Adipocyte (in vitro differentiated cells): ENCODE results near the gene MCTP2.
A peak's percentile ranks its signal among the peaks of the same experiment; 100 is the strongest.

Experiments
- DNase-seq: peaks from one replicate; pipeline ENCODE4 v3.0.0-alpha.2; 2015; ENCODE audit warnings: low read depth
- H3K27me3 ChIP-seq: replicated peaks from 2 replicates; pipeline ENCODE4 v1.7.0; 2013; ENCODE audit warnings: mild to moderate bottlenecking, low read length, moderate library complexity; ENCODE audit not compliant: control insufficient read depth, insufficient read depth
- H3K36me3 ChIP-seq: 2 replicates; pipeline ENCODE4 v1.7.0; 2013; ENCODE audit warnings: low read length, mild to moderate bottlenecking, moderate library complexity; ENCODE audit not compliant: control insufficient read depth, insufficient read depth, severe bottlenecking
- H3K4me1 ChIP-seq: 2 replicates; pipeline ENCODE4 v1.7.0; 2013; ENCODE audit warnings: mild to moderate bottlenecking, low read length, moderate library complexity; ENCODE audit not compliant: control insufficient read depth, insufficient read depth
- H3K4me3 ChIP-seq: 2 replicates; pipeline ENCODE4 v1.7.0; 2013; ENCODE audit warnings: mild to moderate bottlenecking, low read length, moderate library complexity
- H3K9ac ChIP-seq: 2 replicates; pipeline ENCODE4 v1.7.0; 2013; ENCODE audit warnings: mild to moderate bottlenecking, low read length, moderate library complexity
- H3K9me3 ChIP-seq: 2 replicates; pipeline ENCODE4 v1.7.0; 2013; ENCODE audit warnings: mild to moderate bottlenecking, low read length, moderate library complexity; ENCODE audit not compliant: control insufficient read depth

Gene MCTP2

DNA sequence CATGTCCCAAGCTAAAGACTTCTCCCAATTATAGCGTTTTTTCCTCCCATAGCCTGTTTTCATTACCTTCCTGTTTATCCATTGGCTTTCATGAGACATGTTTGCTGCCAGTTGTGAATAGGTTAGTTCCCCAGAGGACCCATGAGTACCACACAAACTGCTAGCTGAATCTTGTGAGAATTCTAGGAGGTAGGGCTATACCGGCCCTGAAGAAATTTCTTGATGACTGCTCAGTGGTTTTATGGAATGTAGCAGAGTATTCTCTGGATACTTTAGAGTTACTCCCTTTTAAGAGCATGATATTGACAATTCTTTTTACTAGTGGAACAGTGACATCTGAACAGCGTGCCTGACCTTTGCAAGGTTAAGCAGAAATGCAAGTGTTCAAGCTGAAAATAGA is 210.4 kb downstream of the MCTP2 start:
- H3K27me3 ChIP-seq: no peaks in the 10 kb centered on the region
- DNase-seq: peak; percentile 4
- H3K4me1 ChIP-seq: no peaks in the 10 kb centered on the region
- H3K36me3 ChIP-seq: peaks cover 6% of the 10 kb centered on the region
- H3K9me3 ChIP-seq: no peaks in the 10 kb centered on the region
- no peak overlapping the region for H3K9ac ChIP-seq
- no peak overlapping the region for H3K4me3 ChIP-seq

DNA sequence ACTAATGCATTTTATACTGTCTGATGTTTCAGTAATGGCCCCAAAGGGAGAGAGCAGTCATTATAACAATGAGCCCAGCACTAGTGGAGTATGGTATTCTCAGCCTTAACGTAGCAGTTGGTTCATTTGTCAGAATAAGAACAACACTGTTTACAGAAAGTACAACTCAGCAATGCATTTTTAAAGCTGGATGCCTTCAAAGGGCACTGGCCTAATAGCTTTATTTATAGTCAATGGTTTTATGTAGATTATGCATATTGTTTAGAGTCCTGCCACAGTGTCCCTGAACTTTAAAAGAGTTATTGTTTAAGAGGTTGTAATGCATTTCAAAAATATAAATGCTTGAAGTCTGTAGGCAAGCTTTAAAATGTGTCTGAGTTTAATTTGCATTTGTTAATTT is 211.1 kb downstream of the MCTP2 start:
- no peaks in the 10 kb centered on the region for H3K27me3 ChIP-seq
- H3K9ac ChIP-seq: no peak overlapping the region
- peaks cover 6% of the 10 kb centered on the region for H3K36me3 ChIP-seq
- H3K4me3 ChIP-seq: no peak overlapping the region
- no peaks in the 10 kb centered on the region for H3K4me1 ChIP-seq
- H3K9me3 ChIP-seq: no peaks in the 10 kb centered on the region
- DNase-seq: no peak

DNA sequence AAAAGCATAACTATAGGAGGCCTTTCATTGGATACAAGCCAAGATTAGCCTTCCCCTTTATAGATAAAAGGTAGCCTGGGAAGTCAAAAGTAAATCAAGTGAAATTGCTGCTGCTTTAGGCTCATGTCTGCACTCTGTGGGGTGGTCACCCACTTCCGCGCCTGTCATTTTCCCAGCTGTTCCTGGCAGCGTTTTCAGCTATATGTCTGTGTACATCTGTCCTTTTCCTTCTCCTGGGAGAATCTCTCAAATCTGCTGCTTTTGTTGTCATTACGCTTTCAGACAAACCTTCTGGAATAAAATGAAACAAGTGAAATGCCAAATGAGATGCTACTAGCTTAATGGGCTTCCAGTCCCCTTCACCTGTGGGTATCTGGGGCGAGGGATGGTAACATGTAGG is 211.8 kb downstream of the MCTP2 start:
- Histone ChIP-seq H3K4me3 (no peak overlapping the region), H3K9me3 (no peaks in the 10 kb centered on the region), H3K36me3 (peaks cover 6% of the 10 kb centered on the region), H3K27me3 (no peaks in the 10 kb centered on the region), H3K4me1 (no peaks in the 10 kb centered on the region), H3K9ac (no peak overlapping the region)
- DNase-seq: no peak

DNA sequence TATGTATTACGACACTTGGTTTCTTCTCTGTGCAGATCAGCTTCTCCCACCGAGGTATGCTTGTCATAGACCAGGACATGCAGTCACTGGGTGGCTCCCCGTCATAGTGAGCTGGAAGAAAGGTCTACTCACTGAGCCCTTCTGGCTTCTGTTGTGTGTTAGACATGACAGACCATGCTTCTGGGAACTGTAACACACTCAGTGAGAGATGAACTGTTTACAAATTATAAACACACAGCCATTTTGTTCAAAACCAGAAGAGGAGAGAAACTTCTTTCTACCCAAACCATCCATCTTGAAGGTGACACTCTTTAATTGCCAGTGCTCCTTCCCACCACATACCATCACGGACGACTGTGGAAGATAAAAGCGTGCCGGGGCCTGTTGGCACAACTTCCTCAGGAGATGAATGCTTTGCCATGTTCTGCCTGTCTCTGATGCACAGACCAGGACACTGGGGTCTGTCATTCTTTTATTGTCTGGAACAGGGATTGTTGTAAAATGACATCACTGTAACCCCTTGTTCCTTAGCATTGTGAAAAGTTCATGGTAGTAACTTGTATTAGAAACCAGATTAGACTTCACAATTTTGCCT is 214.3 kb downstream of the MCTP2 start:
- Histone ChIP-seq H3K4me1 (no peaks in the 10 kb centered on the region), H3K9ac (no peak overlapping the region), H3K27me3 (no peaks in the 10 kb centered on the region), H3K4me3 (no peak overlapping the region), H3K36me3 (peaks cover 6% of the 10 kb centered on the region), H3K9me3 (no peaks in the 10 kb centered on the region)
- DNase-seq: no peak

DNA sequence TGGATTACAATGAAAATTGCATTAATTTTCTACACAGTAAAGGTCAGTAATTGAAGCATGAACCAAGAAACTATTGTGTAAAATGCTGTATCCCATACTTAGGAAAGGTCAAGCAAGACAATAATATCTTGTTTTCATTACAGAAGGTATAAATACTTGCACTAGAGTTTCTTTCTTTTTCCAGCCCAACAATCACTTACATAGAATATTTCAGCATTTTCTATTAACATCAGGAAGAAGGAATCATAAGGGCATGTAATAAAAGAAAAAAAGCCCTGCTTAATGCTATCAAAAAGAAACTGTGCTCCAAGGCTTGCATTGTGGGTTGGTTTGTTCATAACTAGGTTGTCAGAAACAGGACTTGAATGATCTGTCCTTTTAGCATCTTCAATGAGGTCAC is 215.1 kb downstream of the MCTP2 start:
- H3K36me3 ChIP-seq: peaks cover 6% of the 10 kb centered on the region
- no peak for DNase-seq
- no peak overlapping the region for H3K9ac ChIP-seq
- no peaks in the 10 kb centered on the region for H3K4me1 ChIP-seq
- no peak overlapping the region for H3K4me3 ChIP-seq
- no peaks in the 10 kb centered on the region for H3K27me3 ChIP-seq
- no peaks in the 10 kb centered on the region for H3K9me3 ChIP-seq

DNA sequence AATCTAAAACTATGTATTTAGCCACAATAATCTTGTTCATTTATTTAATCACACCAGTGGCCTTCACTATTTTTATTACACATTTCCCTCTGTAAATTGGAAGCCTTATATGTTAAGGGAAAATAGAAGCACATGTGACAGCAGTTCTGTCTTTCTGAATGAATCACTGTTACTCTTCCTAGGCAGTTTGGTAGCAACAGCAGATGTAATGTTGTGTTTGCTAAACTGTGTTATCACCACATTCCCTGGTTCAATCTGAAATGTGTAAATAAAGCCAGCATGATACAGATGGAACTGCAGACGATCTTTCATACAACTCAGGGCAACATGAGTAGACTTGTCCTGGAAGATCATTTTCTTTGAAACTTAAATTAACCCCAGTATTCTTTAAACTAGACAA is 220.1 kb downstream of the MCTP2 start:
- H3K36me3 ChIP-seq: peaks cover 4% of the 10 kb centered on the region
- H3K4me1 ChIP-seq: no peaks in the 10 kb centered on the region
- H3K27me3 ChIP-seq: no peaks in the 10 kb centered on the region
- no peak for DNase-seq
- H3K4me3 ChIP-seq: no peak overlapping the region
- H3K9ac ChIP-seq: no peak overlapping the region
- peaks cover 12% of the 10 kb centered on the region for H3K9me3 ChIP-seq

DNA sequence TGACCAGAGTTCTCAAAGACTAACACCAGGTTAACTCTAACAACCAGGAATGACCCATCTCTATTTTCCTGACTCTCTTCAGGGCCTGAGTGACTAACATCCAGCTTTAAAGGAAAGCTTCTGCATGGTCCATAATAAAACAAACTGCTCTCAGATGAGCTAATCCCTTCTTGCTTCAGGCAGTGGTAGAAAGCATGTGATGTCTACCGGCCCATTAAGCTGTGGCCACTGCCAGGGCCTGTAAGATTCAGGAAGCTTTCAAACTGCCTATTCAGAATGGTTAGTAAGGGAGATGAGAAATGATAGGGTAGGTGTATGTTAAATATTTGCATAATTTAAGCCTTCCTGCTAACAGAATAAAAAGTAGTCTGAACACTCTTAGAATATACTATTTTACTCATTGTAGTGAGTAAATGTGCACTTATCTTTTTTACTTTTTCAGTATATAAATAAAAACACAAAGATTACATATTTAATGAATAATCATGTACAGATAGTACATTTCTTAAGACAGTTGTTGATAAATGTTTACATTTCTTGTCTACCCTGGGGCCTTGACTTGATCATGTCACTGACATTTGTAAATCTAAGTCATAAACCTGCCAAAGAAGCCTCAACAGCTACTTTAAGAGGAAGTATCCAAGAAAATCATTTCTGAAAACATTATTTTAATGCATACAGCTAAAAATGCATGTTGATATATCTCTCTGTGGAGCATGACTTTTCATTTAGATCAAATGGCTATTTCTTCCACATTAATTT is 222.0 kb downstream of the MCTP2 start:
- Histone ChIP-seq H3K36me3 (peaks cover 9% of the 10 kb centered on the region), H3K9me3 (peaks cover 12% of the 10 kb centered on the region), H3K9ac (no peak overlapping the region), H3K4me3 (no peak overlapping the region), H3K27me3 (no peaks in the 10 kb centered on the region), H3K4me1 (no peaks in the 10 kb centered on the region)
- no peak for DNase-seq

GRCh38 chr15:94455297-94455696 is 223.9 kb downstream of the MCTP2 start:
- Histone ChIP-seq H3K36me3 (peaks cover 13% of the 10 kb centered on the region), H3K4me1 (no peaks in the 10 kb centered on the region), H3K4me3 (no peak overlapping the region), H3K9ac (no peak overlapping the region), H3K9me3 (peaks cover 12% of the 10 kb centered on the region), H3K27me3 (no peaks in the 10 kb centered on the region)
- DNase-seq: no peak

GRCh38 chr15:94456226-94456625 is 224.9 kb downstream of the MCTP2 start:
- no peak for DNase-seq
- no peak overlapping the region for H3K4me3 ChIP-seq
- H3K27me3 ChIP-seq: no peaks in the 10 kb centered on the region
- no peak overlapping the region for H3K9ac ChIP-seq
- peaks cover 12% of the 10 kb centered on the region for H3K9me3 ChIP-seq
- H3K36me3 ChIP-seq: peaks cover 13% of the 10 kb centered on the region
- H3K4me1 ChIP-seq: no peaks in the 10 kb centered on the region

GRCh38 chr15:94457661-94458060 is 226.3 kb downstream of the MCTP2 start:
- Histone ChIP-seq H3K27me3 (no peaks in the 10 kb centered on the region), H3K9ac (no peak overlapping the region), H3K4me3 (no peak overlapping the region), H3K4me1 (no peaks in the 10 kb centered on the region), H3K9me3 (peaks cover 12% of the 10 kb centered on the region), H3K36me3 (peaks cover 13% of the 10 kb centered on the region)
- no peak for DNase-seq

- no peaks in the 10 kb centered on the region for H3K9me3 ChIP-seq
- H3K4me3 ChIP-seq: no peak overlapping the region
- H3K4me1 ChIP-seq: no peaks in the 10 kb centered on the region
- DNase-seq: no peak
- H3K9ac ChIP-seq: no peak overlapping the region
- peaks cover 9% of the 10 kb centered on the region for H3K36me3 ChIP-seq
- H3K27me3 ChIP-seq: no peaks in the 10 kb centered on the region
Measured at GRCh38 chr15:94460624-94461023, 229.3 kb downstream of the MCTP2 start.

DNA sequence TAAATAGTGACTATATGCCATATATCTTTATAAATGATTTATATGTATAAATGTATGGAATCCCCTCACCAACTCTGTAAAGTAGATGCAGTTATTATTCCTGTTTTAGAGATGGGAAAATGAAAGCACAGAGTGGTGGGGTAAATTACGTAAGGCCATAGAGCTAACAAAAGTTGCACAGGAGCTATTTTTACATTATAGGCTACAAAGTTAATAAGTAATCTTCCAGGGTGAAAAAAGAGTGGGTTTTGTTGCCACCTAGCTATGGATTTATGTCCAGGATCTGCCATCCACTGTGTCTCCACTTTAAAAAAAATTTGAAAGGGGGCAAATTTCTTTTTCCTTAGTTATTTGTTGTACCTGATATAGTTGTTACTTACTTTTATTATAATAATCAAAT is 235.7 kb downstream of the MCTP2 start:
- DNase-seq: no peak
- H3K9ac ChIP-seq: no peak overlapping the region
- peaks cover 3% of the 10 kb centered on the region for H3K4me1 ChIP-seq
- peaks cover 3% of the 10 kb centered on the region for H3K36me3 ChIP-seq
- H3K27me3 ChIP-seq: no peaks in the 10 kb centered on the region
- H3K9me3 ChIP-seq: no peaks in the 10 kb centered on the region
- H3K4me3 ChIP-seq: no peak overlapping the region
